ENCODE results near the gene CADPS2. TPM values are rescaled to one million over a fixed set of nuclear protein-coding genes. Genes with fewer than 3 reads are reported as not detected.
A peak's percentile ranks its signal among the peaks of the same experiment; 100 is the strongest.

The CADPS2 gene
- total and polyA plus RNA-seq, 2 of the 8 experiments (the other 6 are each of a cell fraction or from before 2014, with no cell fraction given) = 8.9 to 22.3 TPM

- DNase-seq (ENCODE audit: low read depth in 1 of 2, low spot score in 2 of 2) (no peak), FAIRE-seq (peak; percentile 60)
- H3K18ac ChIP-seq (ENCODE audit: extremely low read depth, low read length) = no peak overlapping the region; the same call in 1 of the 2 replicates
- no peak overlapping the region for H2BK15ac ChIP-seq (ENCODE audit: low read length)
- H4K91ac ChIP-seq (replicated peaks; ENCODE audit: insufficient read length, low read length) = no peak overlapping the region
- 33% methylated on average over 3 of the region's 3 CpGs; no CpG with 5 or more reads in 1 of the 2 experiments for WGBS, 2 experiments (ENCODE audit: extremely low coverage in 1 of 2, insufficient coverage in 1 of 2, insufficient read length in 1 of 2, insufficient replicate concordance in 2 of 2, low coverage in 1 of 2, low lambda C conversion rate in 2 of 2, missing lambda C conversion rate in 1 of 2)
- no peak overlapping the region for H2BK5ac ChIP-seq (ENCODE audit: low read depth, low read length)
- H3K9me3 ChIP-seq (ENCODE audit: insufficient read depth in 2 of 2, low read depth in 1 of 2, low read length in 1 of 2) = no peaks in the 10 kb centered on the region
- H3K27ac ChIP-seq (ENCODE audit: low read depth, low read length) = no peak overlapping the region
- 0 out of 2 replicates have a peak, but pooled peaks cover 1% of the 10 kb centered on the region for H3K23me2 ChIP-seq (ENCODE audit: low read depth, low read length)
- H4K20me1 ChIP-seq (replicated peaks in 1 of 2; ENCODE audit: control insufficient read depth in 1 of 2, insufficient read depth in 2 of 2, low read length in 2 of 2) = no peaks in the 10 kb centered on the region
- H3K14ac ChIP-seq (ENCODE audit: insufficient read length) = no peak overlapping the region
- peak overlapping the region; percentile 18 for H4K5ac ChIP-seq (ENCODE audit: insufficient read length, low read depth, low read length)
- H3K23ac ChIP-seq (ENCODE audit: insufficient read length) = no peak overlapping the region
- H2AFZ ChIP-seq (ENCODE audit: low read length) = no peak overlapping the region
- no peak overlapping the region for H2BK20ac ChIP-seq (ENCODE audit: low read length)
- H2BK12ac ChIP-seq (ENCODE audit: low read depth, low read length) = no peak overlapping the region
- no peak overlapping the region for H2AK5ac ChIP-seq (ENCODE audit: low read depth, low read length)
- ChIA-PET POLR2A (ENCODE audit: partially characterized antibody) (no interaction called here), CTCF (ENCODE audit: partially characterized antibody) (interaction anchor here (0.7 to 1.6 kb wide), 4 partner anchors 9 to 234 kb away, joined by 3 to 6 read pairs (median 3); no protein-coding TSS in a partner anchor)
- H3K36me3 ChIP-seq (ENCODE audit: control insufficient read depth in 2 of 4, insufficient read depth in 4 of 4, low read length in 3 of 4) = no peaks in the 10 kb centered on the region
- H2BK120ac ChIP-seq (replicated peaks; ENCODE audit: low read depth, low read length) = no peak overlapping the region
- no peaks in the 10 kb centered on the region for H3K79me2 ChIP-seq (ENCODE audit: control insufficient read depth in 1 of 2, insufficient read depth in 2 of 2, low read length in 2 of 2)
- no peaks in the 10 kb centered on the region; the same call in 1 of the 2 replicates for H3K79me1 ChIP-seq (ENCODE audit: low read depth, low read length)
- no peak overlapping the region; a peak in 1 of 8 replicates for H3K4me3 ChIP-seq (ENCODE audit: extremely low read depth in 1 of 4, insufficient read depth in 2 of 4, low read depth in 3 of 4, low read length in 4 of 4)
- H3K9ac ChIP-seq (replicated peaks in 1 of 4; ENCODE audit: extremely low read depth in 1 of 4, low read depth in 3 of 4, low read length in 3 of 4) = no peak overlapping the region
- H3K27me3 ChIP-seq (replicated peaks in 1 of 4; ENCODE audit: control insufficient read depth in 3 of 4, extremely low read depth in 1 of 4, insufficient read depth in 3 of 4, low read length in 3 of 4) = no peaks in the 10 kb centered on the region
- H3K56ac ChIP-seq (replicated peaks; ENCODE audit: insufficient read length, low read depth, low read length) = no peak overlapping the region
- no peak overlapping the region; a peak in 1 of 4 replicates for H3K4me2 ChIP-seq (ENCODE audit: insufficient read depth in 1 of 2, low read depth in 2 of 2, low read length in 2 of 2)
- no peak overlapping the region for H4K8ac ChIP-seq (ENCODE audit: extremely low read depth, insufficient read depth, low read length)
- H3K4me1 ChIP-seq (replicated peaks in 1 of 4; ENCODE audit: control insufficient read depth in 3 of 4, insufficient read depth in 4 of 4, low read length in 3 of 4) = peaks cover 1 to 7% (median 5%) of the 10 kb centered on the region in 4 experiments; a peak in 5 of 7 replicates
- H3K4ac ChIP-seq (replicated peaks; ENCODE audit: insufficient read length, low read depth, low read length) = no peak overlapping the region
- TF ChIP-seq NANOG (IDR thresholded peaks at IDR 0.05; ENCODE audit: insufficient read depth, low read depth, low read length, poor library complexity, severe bottlenecking) (peak; percentile 78), TEAD4 (IDR thresholded peaks at IDR 0.05; ENCODE audit: low read depth, low read length) (peak; percentile 88), NRF1 (IDR thresholded peaks at IDR 0.05; ENCODE audit: low read depth, low read length) (no peak), E2F6 (IDR thresholded peaks at IDR 0.05) (no peak), CTBP2 (IDR thresholded peaks at IDR 0.05; ENCODE audit: borderline replicate concordance, insufficient read depth, insufficient read length, low read length) (no peak), CBX8 (IDR thresholded peaks at IDR 0.05; ENCODE audit: borderline replicate concordance, low read depth, low read length) (no peak), FOSL1 (IDR thresholded peaks at IDR 0.05; ENCODE audit: insufficient read depth, low read depth, low read length) (no peak), BRCA1 (IDR thresholded peaks at IDR 0.05; ENCODE audit: low read depth, low read length) (no peak), CEBPB (IDR thresholded peaks at IDR 0.05; ENCODE audit: low read depth, low read length) (no peak), SP1 (IDR thresholded peaks at IDR 0.05; ENCODE audit: low read depth, low read length) (no peak), SRF (IDR thresholded peaks at IDR 0.05; ENCODE audit: low read depth, low read length) (no peak), RNF2 (IDR thresholded peaks at IDR 0.05; ENCODE audit: borderline replicate concordance, low read depth, low read length, missing control alignments, poor library complexity, severe bottlenecking) (no peak), EZH2 (IDR thresholded peaks at IDR 0.05; ENCODE audit: low read depth, low read length, severe bottlenecking) (no peak)
Observed at GRCh38 chr7:122767339-122767738, 118.9 kb downstream of the CADPS2 start.

All from H1 (cell line).